GM21737 (cell line): ENCODE measurements around the gene CDC42SE2.
"Not testable (repeated sequence)": the region's sequence is repeated elsewhere in the genome, so short reads cannot be mapped to it uniquely, and the experiment has no call there.

Experiments used
- ATAC-seq: cut with Tn5 transposase; IDR thresholded peaks from one replicate; pipeline ENCODE4 v1.9.1; 2021; ENCODE audit warnings: mild to moderate bottlenecking, moderate library complexity; ENCODE audit not compliant: unreplicated experiment

CDC42SE2 gene

DNA sequence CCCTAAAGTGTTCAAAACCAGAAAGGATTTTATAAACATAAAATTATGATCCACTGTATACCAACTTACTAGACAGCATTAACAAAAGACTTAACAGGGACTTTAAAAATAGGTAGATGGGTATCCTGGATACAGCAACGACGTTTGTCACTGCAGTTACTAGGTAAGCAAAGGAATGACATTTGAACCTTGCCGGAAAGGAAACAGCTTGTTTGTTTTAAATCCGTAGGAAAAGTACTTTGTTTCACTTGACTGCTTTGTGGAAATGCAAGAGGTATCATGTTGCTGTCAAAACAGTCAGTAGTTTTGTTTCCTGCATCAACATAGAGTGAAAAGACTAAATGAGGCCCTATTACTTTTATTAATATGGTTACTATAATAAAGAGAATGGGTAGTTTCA, 122.9 kb downstream of the CDC42SE2 start:
- ATAC-seq: no peak

GRCh38 chr5:131387255-131387654, 123.4 kb downstream of the CDC42SE2 start:
- no peak for ATAC-seq

DNA sequence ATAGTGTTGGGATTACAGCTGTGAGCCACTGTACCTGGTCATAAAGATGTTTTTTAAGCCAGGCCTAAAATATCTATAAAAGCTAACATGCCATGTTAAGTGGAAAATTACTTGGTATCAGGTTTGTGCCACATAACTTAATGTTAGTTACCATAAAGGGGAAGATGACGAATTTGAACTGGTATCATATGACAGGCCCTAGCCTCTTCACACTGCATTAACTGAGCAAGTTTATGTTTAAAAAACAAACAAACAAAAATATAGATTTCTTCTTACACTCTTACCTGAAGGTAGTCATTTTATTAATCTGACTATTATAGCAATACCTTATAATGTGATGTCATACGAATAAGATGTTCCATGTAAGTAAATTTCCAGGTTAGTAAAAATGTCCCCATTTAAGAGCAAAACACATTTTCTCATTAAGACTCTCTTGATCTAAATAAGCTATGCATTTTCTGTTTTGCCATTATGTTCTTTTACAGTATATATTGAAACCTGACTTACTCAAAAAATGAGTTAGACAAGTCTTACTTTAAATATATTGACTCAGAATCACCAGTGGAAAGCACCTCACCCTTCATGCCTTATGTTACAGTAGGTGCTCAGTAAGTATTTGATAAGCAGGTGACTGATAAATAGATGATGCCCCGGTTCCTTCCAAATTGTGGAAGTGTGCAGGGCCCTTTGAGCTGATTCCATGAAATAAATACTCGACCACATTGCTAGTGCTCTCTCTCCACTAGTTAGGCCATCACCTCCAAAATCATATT, 125.4 kb downstream of the CDC42SE2 start:
- no peak for ATAC-seq

- ATAC-seq: no peak
These were observed 126.0 kb downstream of the CDC42SE2 start for GRCh38 chr5:131389869-131390265.

- no peak for ATAC-seq
These were observed 128.7 kb downstream of the CDC42SE2 start for GRCh38 chr5:131392466-131393095.

DNA sequence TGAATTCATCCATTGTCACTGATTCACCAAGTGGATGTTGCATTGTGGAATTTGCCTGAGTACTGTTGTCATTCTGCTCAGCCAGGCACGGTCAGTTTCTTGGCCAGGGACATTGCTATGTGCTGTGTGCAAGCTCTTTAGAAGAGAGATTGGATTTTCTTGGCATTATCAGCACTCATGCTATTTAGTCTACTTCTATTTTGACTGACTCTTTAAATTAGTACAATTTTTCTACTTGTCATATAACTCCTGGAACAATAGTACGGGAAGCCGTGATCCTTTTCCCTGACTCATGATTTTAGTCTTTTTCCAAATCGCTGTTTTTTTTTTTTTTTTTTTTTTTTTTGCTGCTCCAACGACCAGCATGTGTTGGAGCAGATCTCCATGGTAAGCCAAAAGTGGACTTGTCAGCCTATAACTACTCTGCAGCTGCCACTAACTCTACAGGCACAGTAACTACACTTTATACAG, 129.7 kb downstream of the CDC42SE2 start:
- no peak for ATAC-seq

DNA sequence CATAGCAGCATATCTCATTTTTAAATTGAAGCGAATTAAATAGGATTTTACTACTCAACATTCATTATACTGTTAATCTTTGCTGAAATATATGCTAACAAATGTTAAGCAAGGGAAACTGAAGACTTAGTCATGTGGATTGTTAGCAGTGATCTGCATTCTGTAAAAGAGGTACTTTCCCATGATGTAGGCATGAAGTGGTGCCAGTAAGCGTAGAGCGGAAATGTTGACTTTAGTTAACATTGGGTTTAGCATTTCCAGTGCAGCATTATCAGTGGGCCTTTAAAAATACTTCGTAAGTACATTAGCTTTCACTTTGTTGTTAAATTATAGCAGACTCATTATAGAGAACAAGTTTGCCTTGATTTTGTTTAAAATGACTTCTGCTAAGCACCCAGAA, 130.3 kb downstream of the CDC42SE2 start:
- ATAC-seq: peak; percentile 82

- ATAC-seq: peak; percentile 83
These were observed 132.2 kb downstream of the CDC42SE2 start for GRCh38 chr5:131396015-131396414.

- no peak for ATAC-seq
These were observed 132.9 kb downstream of the CDC42SE2 start for GRCh38 chr5:131396630-131397273.

- ATAC-seq: not testable (repeated sequence)
These were observed 135.2 kb downstream of the CDC42SE2 start for GRCh38 chr5:131399007-131399406.

- no peak for ATAC-seq
These were observed 136.7 kb downstream of the CDC42SE2 start for GRCh38 chr5:131400585-131400984.

GRCh38 chr5:131405674-131406073, 141.8 kb downstream of the CDC42SE2 start:
- ATAC-seq: no peak

GRCh38 chr5:131406076-131406475, 142.2 kb downstream of the CDC42SE2 start:
- ATAC-seq: no peak

- no peak for ATAC-seq
These were observed 143.3 kb downstream of the CDC42SE2 start for GRCh38 chr5:131406975-131407638.

DNA sequence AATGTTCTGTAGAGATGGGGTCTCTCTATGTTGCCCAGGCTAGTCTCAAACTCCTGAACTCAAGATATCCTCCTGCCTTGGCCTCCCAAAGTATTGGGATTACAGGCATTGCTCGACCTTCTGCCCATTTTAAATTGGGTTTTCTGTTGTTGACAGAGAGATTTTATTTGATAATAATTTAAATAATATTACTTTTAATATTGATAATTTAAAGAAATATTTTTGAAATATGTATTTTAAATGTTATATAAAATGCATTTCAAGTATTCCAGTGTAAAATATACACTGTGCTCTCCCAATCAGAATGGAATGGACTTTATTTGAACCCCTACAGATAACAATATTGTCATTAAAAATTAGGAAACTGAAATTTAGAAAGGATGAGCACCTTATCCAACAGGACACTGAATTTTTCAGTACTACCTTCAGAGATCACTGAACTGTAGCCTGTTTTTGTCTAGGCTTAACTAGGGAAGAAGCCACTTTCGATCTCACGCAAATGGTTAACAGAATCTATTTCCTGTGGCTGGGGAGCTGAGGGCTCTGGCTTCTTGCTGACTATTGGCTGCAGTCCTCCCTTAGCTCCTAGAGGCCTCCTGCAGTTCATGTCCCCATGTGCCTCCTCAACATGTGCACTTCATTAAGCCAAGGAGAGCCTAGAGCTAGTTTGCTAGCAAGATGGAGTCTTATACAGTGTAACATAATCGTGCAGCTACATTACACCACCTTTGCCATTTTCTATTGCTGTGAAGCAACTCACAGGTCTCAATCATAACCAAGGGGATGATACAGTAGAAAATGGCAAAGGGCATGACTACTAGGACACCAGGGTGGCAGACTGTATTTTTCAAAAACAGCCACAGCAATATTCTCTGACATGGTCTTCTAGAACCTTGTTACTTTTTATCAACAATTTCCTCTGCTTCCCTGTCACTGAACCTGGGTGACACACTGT, 150.0 kb downstream of the CDC42SE2 start:
- peak; percentile 85 for ATAC-seq

DNA sequence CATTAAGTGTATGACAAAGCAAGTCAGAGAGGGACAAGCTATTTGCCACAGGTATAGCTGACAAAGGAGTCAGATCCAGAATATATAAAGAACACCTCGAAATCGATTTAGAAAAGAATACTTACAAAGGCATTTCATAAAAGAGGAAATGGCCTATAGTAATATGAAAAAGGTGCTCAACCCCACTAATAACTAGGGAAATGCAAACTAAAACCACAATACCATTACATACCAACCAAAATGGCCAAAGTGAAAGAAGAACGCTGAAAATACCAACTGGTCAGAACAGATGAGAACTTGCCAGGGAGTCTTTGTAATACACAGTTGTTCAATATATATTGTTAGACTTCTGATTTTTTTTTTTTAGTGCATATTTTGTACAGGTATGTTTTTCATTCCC, 152.9 kb downstream of the CDC42SE2 start:
- ATAC-seq: peak; percentile 51

DNA sequence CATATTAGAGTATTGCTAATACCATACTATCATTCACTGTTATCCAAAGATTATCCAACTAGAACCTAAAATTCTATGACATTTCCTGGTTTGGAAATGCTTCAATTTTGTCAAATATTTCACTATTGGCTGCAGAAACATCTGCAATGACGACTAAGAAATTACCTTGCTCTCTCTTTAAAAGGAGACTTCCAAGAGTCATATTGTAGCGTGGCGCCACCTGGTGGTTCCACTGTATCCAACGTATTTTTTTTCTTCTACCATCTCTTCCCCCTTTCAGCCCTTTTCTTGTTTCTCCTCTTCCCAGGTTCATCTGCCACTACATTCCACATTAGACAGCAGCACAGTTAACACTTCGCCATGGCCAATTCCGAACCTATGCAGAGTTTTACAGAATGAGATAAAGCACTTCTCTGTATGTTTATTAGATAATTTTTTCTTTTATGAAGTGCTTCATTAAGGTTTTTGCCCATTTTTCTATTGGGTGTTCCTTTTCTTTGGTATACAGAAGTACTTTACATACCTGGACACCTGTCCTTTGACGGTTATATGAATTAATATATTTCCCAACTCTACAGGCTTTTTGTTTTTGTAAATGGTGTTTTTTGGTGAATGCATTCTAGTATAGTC, 153.5 kb downstream of the CDC42SE2 start:
- peak; percentile 30 for ATAC-seq

- no peak for ATAC-seq
These were observed 155.0 kb downstream of the CDC42SE2 start for GRCh38 chr5:131418846-131419245.

- no peak for ATAC-seq
These were observed 156.0 kb downstream of the CDC42SE2 start for GRCh38 chr5:131419877-131420276.

- no peak for ATAC-seq
These were observed 159.2 kb downstream of the CDC42SE2 start for GRCh38 chr5:131423056-131423455.
